ENCODE data around the gene PHF20. TPM values are rescaled to one million over a fixed set of nuclear protein-coding genes. Genes with fewer than 3 reads are reported as not detected.

PHF20 gene
- total and polyA plus RNA-seq, 9 donors: 17.6 to 70.0 (median 47.0) TPM

DNA sequence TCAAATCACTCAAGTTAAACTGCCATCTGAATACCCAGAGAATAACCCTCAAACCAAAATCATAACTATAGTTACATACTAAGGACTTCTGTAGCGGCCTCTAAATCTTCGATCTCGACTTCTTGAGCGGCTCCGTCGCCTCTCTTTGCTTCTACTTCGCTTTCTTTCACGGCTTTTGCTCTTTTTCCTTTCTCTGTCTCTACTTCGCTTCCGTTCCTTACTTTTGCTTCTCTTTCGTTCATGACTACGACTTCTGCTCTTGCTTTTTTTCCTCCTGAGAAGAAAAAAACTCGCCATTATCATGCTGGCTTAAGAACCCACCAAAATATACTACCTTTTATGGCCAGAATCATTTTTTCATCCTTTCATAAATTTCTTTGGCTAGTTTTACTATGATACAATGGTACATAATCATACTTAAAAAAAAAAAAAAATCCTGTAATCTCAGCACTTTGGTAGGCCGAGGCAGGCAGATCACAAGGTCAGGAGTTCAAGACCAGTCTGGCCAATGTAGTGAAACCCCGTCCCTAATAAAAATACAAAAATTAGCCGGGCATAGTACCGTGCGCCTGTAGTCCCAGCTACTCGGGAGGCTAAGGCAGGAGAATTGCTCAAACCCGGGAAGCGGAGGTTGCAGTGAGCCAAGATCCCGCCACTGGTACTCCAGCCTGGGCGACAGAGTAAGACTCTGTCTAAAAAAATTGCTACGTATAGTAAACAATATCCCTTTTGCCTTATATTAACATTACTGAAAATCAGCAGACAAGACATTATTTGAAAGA lies 39.8 kb upstream of the PHF20 start:
- H3K9me3 ChIP-seq: no peaks in the 10 kb centered on the region
- H3K27me3 ChIP-seq: no peaks in the 10 kb centered on the region
- peaks cover 11% of the 10 kb centered on the region for H3K4me1 ChIP-seq (ENCODE audit: insufficient read depth)
- H3K36me3 ChIP-seq: no peaks in the 10 kb centered on the region
- WGBS, 3 donors: 68 to 81% (median 68%) methylated on average over 24 of the region's 24 CpGs
- no peak overlapping the region for H3K27ac ChIP-seq
- TF ChIP-seq, protein P1, sequence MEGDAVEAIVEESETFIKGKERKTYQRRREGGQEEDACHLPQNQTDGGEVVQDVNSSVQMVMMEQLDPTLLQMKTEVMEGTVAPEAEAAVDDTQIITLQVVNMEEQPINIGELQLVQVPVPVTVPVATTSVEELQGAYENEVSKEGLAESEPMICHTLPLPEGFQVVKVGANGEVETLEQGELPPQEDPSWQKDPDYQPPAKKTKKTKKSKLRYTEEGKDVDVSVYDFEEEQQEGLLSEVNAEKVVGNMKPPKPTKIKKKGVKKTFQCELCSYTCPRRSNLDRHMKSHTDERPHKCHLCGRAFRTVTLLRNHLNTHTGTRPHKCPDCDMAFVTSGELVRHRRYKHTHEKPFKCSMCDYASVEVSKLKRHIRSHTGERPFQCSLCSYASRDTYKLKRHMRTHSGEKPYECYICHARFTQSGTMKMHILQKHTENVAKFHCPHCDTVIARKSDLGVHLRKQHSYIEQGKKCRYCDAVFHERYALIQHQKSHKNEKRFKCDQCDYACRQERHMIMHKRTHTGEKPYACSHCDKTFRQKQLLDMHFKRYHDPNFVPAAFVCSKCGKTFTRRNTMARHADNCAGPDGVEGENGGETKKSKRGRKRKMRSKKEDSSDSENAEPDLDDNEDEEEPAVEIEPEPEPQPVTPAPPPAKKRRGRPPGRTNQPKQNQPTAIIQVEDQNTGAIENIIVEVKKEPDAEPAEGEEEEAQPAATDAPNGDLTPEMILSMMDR (IDR thresholded peaks at IDR 0.05): no peak
- TF ChIP-seq EP300 (IDR thresholded peaks at IDR 0.05): no peak
- no peak for TF ChIP-seq POLR2A (IDR thresholded peaks at IDR 0.05)
- intact Hi-C loops (cut with DNase I): loop anchor here in 1 of 4 donors (10.0 kb wide), 1 partner anchor 153 kb away; no protein-coding TSS in a partner anchor
- no peak for DNase-seq
- H3K4me3 ChIP-seq: no peak overlapping the region

DNA sequence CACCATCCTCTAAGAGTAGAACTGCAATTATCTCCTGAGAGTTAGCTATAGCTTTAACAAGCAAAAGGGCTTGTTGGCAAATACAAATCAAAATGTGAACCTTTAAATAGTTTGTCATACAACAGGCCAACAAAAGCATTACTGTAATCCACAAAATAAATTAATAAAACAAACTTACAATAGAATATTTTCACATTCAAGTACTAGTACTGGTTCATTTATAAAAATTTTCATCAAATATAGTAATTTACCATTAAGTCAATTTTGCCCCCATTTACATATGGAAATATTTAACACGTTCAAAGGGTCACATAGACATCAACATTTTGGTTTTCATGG lies 39.2 kb upstream of the PHF20 start:
- TF ChIP-seq EP300 (IDR thresholded peaks at IDR 0.05) (no peak), POLR2A (IDR thresholded peaks at IDR 0.05) (no peak)
- TF ChIP-seq, protein P1 (IDR thresholded peaks at IDR 0.05): no peak
- no peak overlapping the region for H3K4me3 ChIP-seq
- peaks cover 11% of the 10 kb centered on the region for H3K4me1 ChIP-seq (ENCODE audit: insufficient read depth)
- H3K27ac ChIP-seq: no peak overlapping the region
- H3K36me3 ChIP-seq: no peaks in the 10 kb centered on the region
- intact Hi-C loops (cut with DNase I): loop anchor here in 1 of 4 donors (10.0 kb wide), 1 partner anchor 152 kb away; no protein-coding TSS in a partner anchor
- no peaks in the 10 kb centered on the region for H3K9me3 ChIP-seq
- no peaks in the 10 kb centered on the region for H3K27me3 ChIP-seq
- WGBS, 3 donors: 19 to 42% (median 27%) methylated on average over 1 of the region's 1 CpG
- no peak for DNase-seq

DNA sequence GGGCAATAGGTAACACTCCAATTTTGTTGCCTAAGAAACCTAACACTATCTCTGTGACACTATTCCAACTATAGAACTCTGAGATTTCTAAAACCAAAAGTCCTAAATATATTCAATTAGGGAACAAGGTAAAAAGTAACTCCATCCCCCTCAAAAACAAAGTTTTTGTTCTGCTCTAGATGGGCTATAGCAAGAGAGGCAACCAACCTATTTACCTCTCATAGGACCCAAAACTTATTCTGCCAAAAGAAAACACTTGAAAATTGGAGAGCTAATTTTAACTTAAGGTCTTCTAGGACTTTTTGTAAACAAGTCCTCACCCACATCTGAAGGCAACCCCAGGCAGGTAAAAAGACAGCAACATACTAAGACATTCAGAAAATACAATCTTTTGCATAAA lies 37.4 kb upstream of the PHF20 start:
- Histone ChIP-seq H3K4me3 (no peak overlapping the region), H3K27ac (no peak overlapping the region), H3K9me3 (no peaks in the 10 kb centered on the region), H3K36me3 (no peaks in the 10 kb centered on the region), H3K27me3 (no peaks in the 10 kb centered on the region), H3K4me1 (ENCODE audit: insufficient read depth) (peaks cover 14% of the 10 kb centered on the region)
- intact Hi-C loops (cut with DNase I): loop anchor here in 1 of 4 donors (10.0 kb wide), 1 partner anchor 150 kb away; no protein-coding TSS in a partner anchor
- TF ChIP-seq POLR2A (IDR thresholded peaks at IDR 0.05) (no peak), EP300 (IDR thresholded peaks at IDR 0.05) (no peak)
- TF ChIP-seq, protein P1 (IDR thresholded peaks at IDR 0.05): no peak
- no peak for DNase-seq

DNA sequence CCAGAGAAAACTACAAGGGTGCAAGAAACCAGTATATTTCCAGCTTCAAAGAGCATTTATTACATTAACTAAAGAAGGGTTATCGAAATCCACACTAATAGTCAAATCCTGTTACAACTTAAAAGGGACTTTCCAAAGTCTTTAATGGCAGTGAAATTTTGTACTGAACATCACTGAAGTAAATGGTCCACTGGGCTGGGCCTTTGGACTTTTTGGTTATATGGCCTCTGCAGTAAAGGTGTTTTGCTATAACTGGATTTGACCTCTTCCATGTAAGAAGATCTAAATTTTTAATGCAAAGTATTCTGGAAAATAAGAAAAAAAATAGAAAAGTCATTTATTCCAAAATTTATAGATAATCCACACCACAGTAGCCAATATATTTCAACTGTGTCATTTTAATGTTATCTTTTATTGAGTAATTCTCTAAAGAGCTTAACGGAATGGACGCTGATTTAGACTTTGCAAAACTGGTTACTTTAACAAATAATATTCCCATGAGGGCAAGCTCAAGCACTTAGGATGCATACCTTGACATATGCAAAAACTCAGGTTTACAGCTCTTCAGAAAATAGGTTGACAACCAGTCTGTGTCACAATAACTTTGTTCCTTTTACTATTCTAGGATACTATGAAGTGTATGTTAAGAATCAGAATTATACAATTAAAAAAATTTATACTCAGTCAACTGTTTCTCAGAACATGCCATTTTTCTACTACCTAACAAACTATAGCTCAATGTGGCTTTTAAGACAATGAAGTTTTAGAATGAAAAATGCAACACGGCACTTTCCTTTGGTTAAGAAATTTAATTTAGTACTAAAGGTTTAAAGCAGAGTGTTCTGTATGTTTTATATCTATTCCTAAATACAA lies 36.8 kb upstream of the PHF20 start:
- TF ChIP-seq EP300 (IDR thresholded peaks at IDR 0.05) (no peak), POLR2A (IDR thresholded peaks at IDR 0.05) (no peak)
- TF ChIP-seq, protein P1 (IDR thresholded peaks at IDR 0.05): no peak
- 53 to 61% (median 57%) methylated on average over 4 of the region's 4 CpGs for WGBS, 3 donors
- intact Hi-C loops (cut with DNase I): loop anchor here in 2 of 4 donors (5.0 to 10.0 kb wide), 2 partner anchors 33 to 150 kb away; no protein-coding TSS in a partner anchor
- Histone ChIP-seq H3K4me1 (ENCODE audit: insufficient read depth) (peaks cover 12% of the 10 kb centered on the region), H3K27me3 (no peaks in the 10 kb centered on the region), H3K4me3 (no peak overlapping the region), H3K9me3 (no peaks in the 10 kb centered on the region), H3K27ac (no peak overlapping the region), H3K36me3 (no peaks in the 10 kb centered on the region)
- DNase-seq: no peak

Data from ovary (tissue), 9 donors.